Gastroesophageal sphincter (tissue), 3 donors: Measurements from ENCODE around the gene NNMT.

Experiments
- EP300 ChIP-seq: sonication (generic); formaldehyde crosslinking; IDR thresholded peaks from one replicate; pipeline ENCODE4 v1.6.1; 2017; ENCODE audit warnings: antibody characterized with exemption, mild to moderate bottlenecking
- POLR2A ChIP-seq, 2 donors: fragments of 450-650 bp; IDR thresholded peaks; one replicate each; pipeline ENCODE4 v1.6.1; 2017; ENCODE audit warnings: antibody characterized with exemption in 2 of 2, mild to moderate bottlenecking in 2 of 2, moderate library complexity in 1 of 2
- POLR2AphosphoS5 ChIP-seq: sonication (generic); formaldehyde crosslinking; IDR thresholded peaks from one replicate; pipeline ENCODE4 v1.6.1; 2017; ENCODE audit warnings: antibody characterized with exemption
- TF ChIP-seq, protein P1 (sequence below), 4 experiments: fragments of 200-600 bp in 2 of 4; fragments of 450-650 bp in 2 of 4; sonication (generic) in 1 of 4; IDR thresholded peaks; one replicate each; pipeline ENCODE4 v1.5.1; 2017 to 2019; ENCODE audit warnings: antibody characterized with exemption in 4 of 4, mild to moderate bottlenecking in 2 of 4, moderate library complexity in 2 of 4

DNA sequence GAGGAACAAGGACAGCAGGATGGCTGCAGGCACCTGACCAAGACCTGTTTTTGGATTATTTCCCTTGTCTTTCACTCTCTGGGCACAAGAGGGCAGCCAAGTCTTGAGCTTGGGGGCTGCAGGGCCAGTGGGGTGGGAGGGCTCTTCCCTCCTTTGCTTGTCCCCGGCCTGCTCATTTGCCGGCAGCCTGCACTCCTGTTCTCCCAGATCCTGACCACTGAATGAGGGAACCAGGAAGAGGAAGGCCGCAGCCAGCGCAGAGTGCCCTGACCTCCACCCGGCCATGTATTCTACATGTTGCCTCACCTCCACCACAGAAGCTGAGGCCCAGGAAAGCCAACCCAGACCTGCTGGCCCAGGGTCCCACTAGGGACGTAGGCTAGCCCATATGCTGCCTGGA lies 15.5 kb upstream of the NNMT start:
- TF ChIP-seq, protein P1, sequence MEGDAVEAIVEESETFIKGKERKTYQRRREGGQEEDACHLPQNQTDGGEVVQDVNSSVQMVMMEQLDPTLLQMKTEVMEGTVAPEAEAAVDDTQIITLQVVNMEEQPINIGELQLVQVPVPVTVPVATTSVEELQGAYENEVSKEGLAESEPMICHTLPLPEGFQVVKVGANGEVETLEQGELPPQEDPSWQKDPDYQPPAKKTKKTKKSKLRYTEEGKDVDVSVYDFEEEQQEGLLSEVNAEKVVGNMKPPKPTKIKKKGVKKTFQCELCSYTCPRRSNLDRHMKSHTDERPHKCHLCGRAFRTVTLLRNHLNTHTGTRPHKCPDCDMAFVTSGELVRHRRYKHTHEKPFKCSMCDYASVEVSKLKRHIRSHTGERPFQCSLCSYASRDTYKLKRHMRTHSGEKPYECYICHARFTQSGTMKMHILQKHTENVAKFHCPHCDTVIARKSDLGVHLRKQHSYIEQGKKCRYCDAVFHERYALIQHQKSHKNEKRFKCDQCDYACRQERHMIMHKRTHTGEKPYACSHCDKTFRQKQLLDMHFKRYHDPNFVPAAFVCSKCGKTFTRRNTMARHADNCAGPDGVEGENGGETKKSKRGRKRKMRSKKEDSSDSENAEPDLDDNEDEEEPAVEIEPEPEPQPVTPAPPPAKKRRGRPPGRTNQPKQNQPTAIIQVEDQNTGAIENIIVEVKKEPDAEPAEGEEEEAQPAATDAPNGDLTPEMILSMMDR (IDR thresholded peaks at IDR 0.05): peak in 3 of 4 experiments; percentile 15 to 38 (median 36)
- no peak for TF ChIP-seq POLR2A (IDR thresholded peaks at IDR 0.05)
- TF ChIP-seq EP300: no peak
- no peak for TF ChIP-seq POLR2AphosphoS5
